ENCODE data around the gene TRPM3. TPM values are rescaled to one million over a fixed set of nuclear protein-coding genes. Genes with fewer than 3 reads are reported as not detected.

The TRPM3 gene
- total RNA-seq, 1 experiment from 2014 or later = not detected

DNA sequence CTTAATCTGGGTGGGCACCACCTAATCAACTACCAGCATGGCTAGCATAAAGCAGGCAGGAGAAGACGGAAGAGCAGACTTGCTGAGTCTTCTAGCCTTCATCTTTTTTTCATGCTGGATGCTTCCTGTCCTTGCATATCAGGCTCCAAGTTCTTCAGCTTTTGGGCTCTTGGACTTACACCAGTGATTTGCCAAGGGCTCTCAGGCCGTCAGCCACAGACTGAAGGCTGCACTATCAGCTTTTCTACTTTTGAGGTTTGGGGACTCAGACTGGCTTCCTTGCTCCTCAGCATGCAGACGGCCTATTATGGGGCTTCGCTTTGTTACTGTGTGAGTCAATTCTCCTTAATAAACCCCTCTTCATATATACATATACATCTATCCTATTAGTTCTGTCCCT is 180.2 kb downstream of the TRPM3 start:
- intact Hi-C loops (cut with micrococcal nuclease) = no loop called here
- no peaks in the 10 kb centered on the region for H3K4me1 ChIP-seq (ENCODE audit: insufficient read depth, low read length)
- TF ChIP-seq EZH2phosphoT487 (IDR thresholded peaks at IDR 0.05; ENCODE audit: borderline replicate concordance, low read length) = no peak
- no peak for TF ChIP-seq EZH2 (IDR thresholded peaks at IDR 0.05; ENCODE audit: low read length, unreplicated experiment)
- TF ChIP-seq, protein P1, sequence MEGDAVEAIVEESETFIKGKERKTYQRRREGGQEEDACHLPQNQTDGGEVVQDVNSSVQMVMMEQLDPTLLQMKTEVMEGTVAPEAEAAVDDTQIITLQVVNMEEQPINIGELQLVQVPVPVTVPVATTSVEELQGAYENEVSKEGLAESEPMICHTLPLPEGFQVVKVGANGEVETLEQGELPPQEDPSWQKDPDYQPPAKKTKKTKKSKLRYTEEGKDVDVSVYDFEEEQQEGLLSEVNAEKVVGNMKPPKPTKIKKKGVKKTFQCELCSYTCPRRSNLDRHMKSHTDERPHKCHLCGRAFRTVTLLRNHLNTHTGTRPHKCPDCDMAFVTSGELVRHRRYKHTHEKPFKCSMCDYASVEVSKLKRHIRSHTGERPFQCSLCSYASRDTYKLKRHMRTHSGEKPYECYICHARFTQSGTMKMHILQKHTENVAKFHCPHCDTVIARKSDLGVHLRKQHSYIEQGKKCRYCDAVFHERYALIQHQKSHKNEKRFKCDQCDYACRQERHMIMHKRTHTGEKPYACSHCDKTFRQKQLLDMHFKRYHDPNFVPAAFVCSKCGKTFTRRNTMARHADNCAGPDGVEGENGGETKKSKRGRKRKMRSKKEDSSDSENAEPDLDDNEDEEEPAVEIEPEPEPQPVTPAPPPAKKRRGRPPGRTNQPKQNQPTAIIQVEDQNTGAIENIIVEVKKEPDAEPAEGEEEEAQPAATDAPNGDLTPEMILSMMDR (conservative IDR thresholded peaks at IDR 0.05; ENCODE audit: low read depth, low read length) = no peak
- no peaks in the 10 kb centered on the region for H3K9me2 ChIP-seq (replicated peaks; ENCODE audit: low read length)
- no peak for ATAC-seq
- no peak overlapping the region for H3K4me3 ChIP-seq (ENCODE audit: low read length)
- no peaks in the 10 kb centered on the region for H3K27me3 ChIP-seq (ENCODE audit: low read length)
- H3K9ac ChIP-seq (ENCODE audit: low read length) = no peak overlapping the region
- no peaks in the 10 kb centered on the region for H3F3A ChIP-seq (ENCODE audit: low read length, unreplicated experiment)
- H3K79me2 ChIP-seq (ENCODE audit: low read length) = no peaks in the 10 kb centered on the region
- no peaks in the 10 kb centered on the region for H3K36me3 ChIP-seq (ENCODE audit: low read depth, low read length)
- BruUV-seq (replicated peaks) = no TSS peak
- POLR2A ChIA-PET (ENCODE audit: unreplicated experiment) = no interaction called here
- H2AFZ ChIP-seq (ENCODE audit: low read length) = no peak overlapping the region
- H3K9me3 ChIP-seq (ENCODE audit: low read length) = no peaks in the 10 kb centered on the region
- CTCF ChIA-PET = no interaction called here
- H3K4me2 ChIP-seq (ENCODE audit: low read length) = no peak overlapping the region
- no peak overlapping the region for H3K27ac ChIP-seq (ENCODE audit: low read length)
- no peaks in the 10 kb centered on the region for H4K20me1 ChIP-seq (ENCODE audit: low read length)
- no peak for DNase-seq

DNA sequence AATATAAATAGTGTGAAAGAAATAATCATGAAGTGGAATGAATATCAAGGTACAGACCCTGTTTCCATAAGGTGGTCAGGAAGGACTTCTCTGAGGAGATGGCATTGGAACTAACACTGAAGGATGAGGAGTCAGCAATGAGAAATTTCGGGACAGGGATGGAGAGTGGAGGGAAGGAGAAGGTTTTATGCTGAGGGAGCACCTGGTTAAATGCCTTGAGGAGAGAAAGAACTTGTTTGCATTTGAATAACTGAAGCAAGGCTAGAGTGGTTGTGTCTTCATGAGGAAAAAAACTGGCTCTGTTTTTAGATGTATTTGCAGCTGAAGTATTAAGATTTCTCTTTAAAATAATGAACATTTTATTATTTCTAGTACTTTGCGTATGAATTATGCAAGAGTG is 180.8 kb downstream of the TRPM3 start:
- TF ChIP-seq EZH2phosphoT487 (IDR thresholded peaks at IDR 0.05; ENCODE audit: borderline replicate concordance, low read length) (no peak), EZH2 (IDR thresholded peaks at IDR 0.05; ENCODE audit: low read length, unreplicated experiment) (no peak)
- TF ChIP-seq, protein P1 (conservative IDR thresholded peaks at IDR 0.05; ENCODE audit: low read depth, low read length) = no peak
- H3K27me3 ChIP-seq (ENCODE audit: low read length) = no peaks in the 10 kb centered on the region
- no peak overlapping the region for H3K4me3 ChIP-seq (ENCODE audit: low read length)
- ChIA-PET CTCF (no interaction called here), POLR2A (ENCODE audit: unreplicated experiment) (no interaction called here)
- H2AFZ ChIP-seq (ENCODE audit: low read length) = no peak overlapping the region
- H3F3A ChIP-seq (ENCODE audit: low read length, unreplicated experiment) = no peaks in the 10 kb centered on the region
- no peaks in the 10 kb centered on the region for H3K9me3 ChIP-seq (ENCODE audit: low read length)
- no peaks in the 10 kb centered on the region for H3K4me1 ChIP-seq (ENCODE audit: insufficient read depth, low read length)
- H3K79me2 ChIP-seq (ENCODE audit: low read length) = no peaks in the 10 kb centered on the region
- no peak overlapping the region for H3K4me2 ChIP-seq (ENCODE audit: low read length)
- no peak for ATAC-seq
- no peaks in the 10 kb centered on the region for H4K20me1 ChIP-seq (ENCODE audit: low read length)
- no TSS peak for BruUV-seq (replicated peaks)
- H3K27ac ChIP-seq (ENCODE audit: low read length) = no peak overlapping the region
- no peak overlapping the region for H3K9ac ChIP-seq (ENCODE audit: low read length)
- intact Hi-C loops (cut with micrococcal nuclease) = no loop called here
- DNase-seq = no peak
- H3K36me3 ChIP-seq (ENCODE audit: low read depth, low read length) = no peaks in the 10 kb centered on the region
- no peaks in the 10 kb centered on the region for H3K9me2 ChIP-seq (replicated peaks; ENCODE audit: low read length)

DNA sequence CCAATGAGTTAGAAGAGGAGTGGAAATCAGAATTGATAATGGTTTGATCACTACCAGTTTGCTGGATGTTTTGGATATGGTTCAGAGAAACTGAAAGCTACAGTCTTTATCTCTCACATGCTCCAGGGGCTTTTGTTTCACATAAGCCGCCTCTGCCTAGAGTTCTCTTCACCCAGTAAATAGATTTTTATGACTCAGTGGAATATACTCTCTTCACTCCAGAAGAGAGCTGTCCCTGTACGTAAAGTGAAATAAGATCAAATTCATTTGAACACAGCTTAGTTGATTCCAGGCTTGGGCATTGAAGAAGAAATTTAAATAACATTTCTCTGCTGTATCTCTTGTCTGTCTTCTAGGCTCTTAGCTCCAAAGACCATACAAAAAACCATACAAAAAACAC is 184.9 kb downstream of the TRPM3 start:
- intact Hi-C loops (cut with micrococcal nuclease) = no loop called here
- no peak overlapping the region for H2AFZ ChIP-seq (ENCODE audit: low read length)
- no peaks in the 10 kb centered on the region for H4K20me1 ChIP-seq (ENCODE audit: low read length)
- no peak overlapping the region for H3K9ac ChIP-seq (ENCODE audit: low read length)
- no peak overlapping the region for H3K4me2 ChIP-seq (ENCODE audit: low read length)
- H3K27me3 ChIP-seq (ENCODE audit: low read length) = no peaks in the 10 kb centered on the region
- H3K4me3 ChIP-seq (ENCODE audit: low read length) = no peak overlapping the region
- H3K9me2 ChIP-seq (replicated peaks; ENCODE audit: low read length) = no peaks in the 10 kb centered on the region
- no TSS peak for BruUV-seq (replicated peaks)
- H3K9me3 ChIP-seq (ENCODE audit: low read length) = no peaks in the 10 kb centered on the region
- DNase-seq (no peak), ATAC-seq (no peak)
- H3K4me1 ChIP-seq (ENCODE audit: insufficient read depth, low read length) = no peaks in the 10 kb centered on the region
- CTCF ChIA-PET = no interaction called here
- POLR2A ChIA-PET (ENCODE audit: unreplicated experiment) = no interaction called here
- H3K36me3 ChIP-seq (ENCODE audit: low read depth, low read length) = no peaks in the 10 kb centered on the region
- TF ChIP-seq EZH2 (IDR thresholded peaks at IDR 0.05; ENCODE audit: low read length, unreplicated experiment) (no peak), EZH2phosphoT487 (IDR thresholded peaks at IDR 0.05; ENCODE audit: borderline replicate concordance, low read length) (no peak)
- TF ChIP-seq, protein P1 (conservative IDR thresholded peaks at IDR 0.05; ENCODE audit: low read depth, low read length) = no peak
- no peaks in the 10 kb centered on the region for H3K79me2 ChIP-seq (ENCODE audit: low read length)
- H3F3A ChIP-seq (ENCODE audit: low read length, unreplicated experiment) = no peaks in the 10 kb centered on the region
- H3K27ac ChIP-seq (ENCODE audit: low read length) = no peak overlapping the region

All from PC-3 (cell line).